Pons (tissue), 1 donor: ENCODE results near the gene RPS16.

Experiments
- DNase-seq: peaks from one replicate; pipeline ENCODE4 v3.0.0-alpha.2; 2016; ENCODE audit warnings: low spot score

Gene RPS16

DNA sequence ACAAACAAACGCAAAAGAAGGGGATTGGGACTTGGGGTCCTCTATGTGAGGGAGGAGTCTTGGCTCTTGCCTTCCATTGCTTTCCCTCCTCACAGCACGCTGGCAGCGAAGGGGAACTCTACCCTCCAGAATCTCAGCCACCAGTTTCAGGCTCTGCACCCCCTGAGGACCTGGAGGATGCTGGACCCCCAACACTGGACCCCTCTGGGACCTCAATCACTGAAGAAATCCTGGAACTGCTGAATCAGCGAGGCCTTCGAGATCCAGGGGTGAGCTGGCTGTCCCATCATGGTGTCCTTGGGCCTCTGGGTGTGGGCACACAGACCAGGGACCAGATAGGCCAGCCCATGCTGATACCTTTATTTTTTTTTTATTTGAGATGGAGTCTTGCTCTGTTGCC is 13.7 kb downstream of the RPS16 start:
- DNase-seq = no peak

DNA sequence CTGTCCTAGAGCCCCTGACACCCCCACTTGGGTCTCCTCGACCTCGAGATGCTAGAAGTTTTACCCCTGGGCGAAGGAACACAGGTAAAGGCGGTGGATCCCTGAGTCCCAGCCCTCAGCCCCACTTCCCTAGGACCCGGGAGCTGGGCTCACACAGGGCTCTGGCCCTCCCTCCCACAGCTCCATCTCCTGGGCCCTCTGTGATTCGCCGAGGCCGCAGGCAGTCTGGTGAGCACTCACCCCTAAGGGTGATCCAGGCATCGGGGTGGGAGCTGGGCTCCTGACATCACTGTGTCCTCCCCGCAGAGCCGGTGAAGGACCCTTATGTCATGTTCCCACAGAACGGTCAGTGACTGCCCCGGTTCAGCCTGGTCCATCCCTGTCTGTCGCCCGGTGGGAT is 15.0 kb downstream of the RPS16 start:
- DNase-seq = no peak

DNA sequence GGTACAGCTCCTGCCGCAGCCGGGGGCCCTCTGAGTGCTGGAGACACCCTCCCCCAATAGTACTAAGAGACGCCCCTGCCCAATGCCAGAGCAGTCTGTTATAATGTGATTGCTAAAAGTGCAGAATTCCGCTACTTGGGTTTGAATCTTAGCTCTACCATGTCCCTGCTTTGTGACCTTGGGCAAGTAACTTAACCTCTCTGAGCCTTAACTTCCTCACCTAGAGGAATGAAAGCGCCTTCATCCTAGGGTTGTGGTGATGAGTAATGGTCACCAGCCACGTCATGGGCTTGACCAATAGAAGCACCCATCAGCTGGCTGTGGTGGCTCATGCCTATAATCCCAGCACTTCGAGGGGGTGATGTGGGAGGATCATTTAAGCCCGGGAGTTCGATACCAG is 16.7 kb downstream of the RPS16 start:
- DNase-seq = no peak

DNA sequence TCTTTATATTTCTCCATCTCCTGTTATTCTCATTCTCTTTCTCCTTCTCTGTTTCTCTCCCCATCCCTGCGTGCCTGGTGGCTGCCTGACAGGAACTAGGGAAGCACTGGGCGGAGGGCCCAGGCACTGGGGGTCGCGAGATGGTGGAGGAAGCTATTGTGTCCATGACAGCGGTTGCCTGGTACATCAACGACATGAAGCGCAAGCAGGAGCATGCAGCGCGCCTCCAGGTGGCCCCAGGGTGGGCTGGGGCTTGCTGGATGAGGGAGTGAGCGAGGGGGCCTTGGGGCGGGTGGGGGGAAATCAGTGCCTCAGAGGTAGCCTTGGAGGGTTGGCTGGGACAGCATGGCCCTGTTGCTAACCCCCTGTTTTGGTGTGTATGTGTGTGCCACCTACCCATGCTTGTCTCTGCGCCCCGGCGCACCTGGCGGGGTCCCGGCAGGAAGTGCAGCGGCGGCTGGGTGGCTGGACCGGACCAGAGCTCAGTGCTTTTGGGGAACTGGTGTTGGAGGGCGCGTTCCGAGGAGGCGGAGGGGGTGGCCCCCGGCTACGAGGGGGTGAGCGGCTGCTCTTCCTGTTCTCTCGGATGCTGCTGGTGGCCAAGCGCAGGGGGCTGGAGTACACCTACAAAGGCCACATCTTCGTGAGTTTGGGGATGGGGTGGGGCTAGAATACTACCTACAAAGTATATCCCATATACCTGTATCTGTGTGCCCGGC is 18.1 kb downstream of the RPS16 start:
- DNase-seq = no peak

DNA sequence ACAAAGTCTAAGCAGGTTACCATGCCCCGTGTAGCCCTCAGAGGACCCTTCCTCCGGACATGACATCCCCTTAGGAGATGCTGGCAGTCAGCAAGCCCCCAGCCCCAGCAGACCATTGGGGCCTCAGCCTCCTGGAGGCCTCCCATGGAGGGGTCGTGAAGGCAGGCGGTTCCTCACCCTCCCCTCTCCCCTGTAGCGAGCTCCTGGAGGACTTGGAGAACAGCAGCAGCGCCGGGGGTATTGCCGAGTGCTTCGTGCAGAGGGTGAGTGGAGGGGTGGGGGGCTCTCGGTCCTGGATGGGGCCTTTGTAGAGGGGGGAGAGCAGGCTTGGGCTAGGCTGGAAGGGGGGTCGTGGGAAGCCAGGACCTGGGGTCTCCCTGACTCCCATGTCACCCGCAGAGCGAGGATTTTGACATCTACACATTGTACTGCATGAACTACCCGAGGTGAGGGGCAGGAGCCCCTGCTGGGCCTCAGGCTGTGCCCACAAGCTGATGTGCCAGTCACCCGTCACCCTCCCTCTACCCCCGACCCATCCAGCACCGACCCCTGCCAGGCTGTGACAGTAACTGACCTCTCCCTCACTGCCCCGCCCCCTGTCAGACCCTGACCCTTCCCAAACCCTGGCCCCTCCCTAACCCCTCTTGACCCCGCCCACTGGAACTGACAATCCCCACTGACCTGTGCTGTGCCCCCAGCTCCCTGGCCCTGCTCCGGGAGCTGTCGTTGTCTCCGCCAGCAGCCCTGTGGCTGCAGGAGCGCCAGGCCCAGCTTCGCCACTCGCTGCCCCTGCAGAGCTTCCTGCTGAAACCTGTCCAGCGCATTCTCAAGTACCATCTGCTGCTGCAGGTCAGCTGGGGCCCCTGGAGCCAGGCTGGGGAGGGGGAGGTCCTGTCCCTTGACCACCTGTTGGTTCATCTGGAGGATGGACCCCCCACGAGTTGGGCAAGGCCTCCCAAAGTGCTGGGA is 19.3 kb downstream of the RPS16 start:
- no peak for DNase-seq

DNA sequence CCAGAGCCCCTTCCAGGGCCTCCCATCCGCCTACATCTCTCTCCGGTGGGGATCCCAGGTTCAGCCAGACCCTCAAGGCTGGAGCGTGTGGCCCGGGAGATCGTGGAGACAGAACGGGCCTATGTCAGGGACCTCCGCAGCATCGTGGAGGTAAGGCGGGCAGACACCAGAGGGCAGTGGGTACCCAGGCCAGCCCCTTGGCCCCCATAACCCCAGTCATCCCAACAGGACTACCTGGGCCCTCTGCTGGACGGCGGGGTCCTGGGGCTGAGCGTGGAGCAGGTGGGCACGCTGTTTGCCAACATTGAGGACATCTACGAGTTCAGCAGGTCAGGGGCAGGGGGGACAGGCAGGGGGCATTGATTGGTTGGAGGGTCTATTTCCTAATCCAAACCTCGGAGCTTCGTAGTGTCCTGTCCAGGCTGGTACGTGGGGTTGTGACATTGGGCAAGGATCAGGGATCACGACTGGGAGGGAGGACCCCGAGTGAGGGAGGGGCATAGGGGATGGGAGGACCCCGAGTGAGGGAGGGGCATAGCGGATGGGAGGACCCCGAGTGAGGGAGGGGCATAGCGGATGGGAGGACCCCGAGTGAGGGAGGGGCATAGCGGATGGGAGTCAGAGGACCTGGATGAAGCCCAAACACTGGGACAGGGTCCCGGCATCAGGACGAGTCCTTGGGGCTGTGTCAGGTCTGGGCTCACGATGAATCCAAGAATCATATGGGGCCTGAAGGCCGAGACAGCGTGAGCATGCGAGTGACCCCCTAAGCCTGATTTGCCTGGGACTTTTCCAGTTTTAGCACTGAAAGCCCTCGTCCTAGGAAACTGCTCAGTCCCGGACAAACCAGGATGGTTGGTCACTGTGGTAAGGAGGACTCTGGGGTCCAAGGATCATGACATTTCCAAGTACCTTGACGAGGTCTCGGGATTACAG is 20.4 kb downstream of the RPS16 start:
- no peak for DNase-seq

DNA sequence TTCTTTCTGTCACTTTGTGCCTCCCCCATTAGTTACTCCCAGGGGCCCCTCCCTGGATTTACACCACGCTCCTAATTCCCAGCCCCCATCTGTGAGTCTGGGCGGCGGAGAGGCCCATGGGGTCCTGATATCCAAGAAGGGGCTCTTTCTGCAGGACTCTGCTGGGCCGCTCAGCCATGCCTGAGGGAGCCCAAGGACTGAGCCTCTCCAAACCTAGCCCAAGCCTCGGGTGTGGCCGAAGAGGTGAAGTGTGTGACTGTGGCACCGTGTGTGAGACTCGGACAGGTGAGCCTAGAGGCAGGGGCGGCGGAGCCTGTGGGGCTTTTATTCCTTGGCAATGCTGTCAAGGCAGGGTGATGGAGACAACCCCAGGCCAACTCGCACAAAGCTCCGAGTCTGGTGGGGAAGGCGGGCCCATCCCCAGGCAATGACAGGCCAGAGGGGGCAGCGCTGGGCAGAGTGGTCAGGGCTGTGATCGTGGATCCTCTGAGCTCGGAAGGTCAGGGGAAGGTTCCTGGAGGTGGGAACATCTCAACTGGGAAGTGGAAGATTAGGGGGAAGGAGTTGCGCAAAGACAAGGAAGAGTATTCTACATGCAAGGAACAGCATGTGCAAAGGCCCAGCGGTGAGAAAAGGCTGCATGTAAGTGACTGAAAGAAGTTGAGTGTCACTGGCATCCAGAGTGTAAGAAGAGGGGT is 21.7 kb downstream of the RPS16 start:
- DNase-seq = no peak

DNA sequence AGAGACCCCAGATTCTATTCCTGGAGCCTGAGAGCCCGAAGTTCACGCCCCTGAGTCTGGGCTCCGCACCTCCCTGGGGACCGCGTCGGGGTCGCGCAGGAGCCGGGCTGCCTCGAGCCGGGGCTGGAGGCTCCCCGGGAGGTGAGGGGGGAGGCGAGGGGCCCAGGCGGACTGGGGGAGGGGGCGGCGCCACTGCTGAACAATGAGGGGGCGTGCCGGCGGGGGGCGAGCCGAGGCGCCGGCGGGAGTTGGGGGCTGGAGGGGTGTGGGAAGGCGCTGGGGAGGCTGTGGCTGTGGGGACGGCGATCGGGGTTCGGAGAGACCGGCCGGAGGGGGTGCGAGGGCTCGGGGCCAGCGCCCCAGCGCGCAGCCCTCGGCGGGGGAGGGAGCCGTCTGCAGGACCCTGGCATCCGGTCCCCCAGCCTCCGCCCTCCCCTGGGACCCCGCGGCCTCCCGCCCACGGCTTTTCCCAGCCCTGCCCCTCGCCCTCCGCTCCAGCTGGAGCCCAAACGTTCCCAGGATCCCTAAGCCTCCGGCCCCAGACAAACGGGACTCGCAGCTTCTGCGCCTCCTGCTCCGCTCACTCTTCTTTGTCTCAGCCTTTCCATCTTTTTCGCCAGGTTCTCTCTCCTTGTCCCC is 22.4 kb downstream of the RPS16 start:
- no peak for DNase-seq

DNA sequence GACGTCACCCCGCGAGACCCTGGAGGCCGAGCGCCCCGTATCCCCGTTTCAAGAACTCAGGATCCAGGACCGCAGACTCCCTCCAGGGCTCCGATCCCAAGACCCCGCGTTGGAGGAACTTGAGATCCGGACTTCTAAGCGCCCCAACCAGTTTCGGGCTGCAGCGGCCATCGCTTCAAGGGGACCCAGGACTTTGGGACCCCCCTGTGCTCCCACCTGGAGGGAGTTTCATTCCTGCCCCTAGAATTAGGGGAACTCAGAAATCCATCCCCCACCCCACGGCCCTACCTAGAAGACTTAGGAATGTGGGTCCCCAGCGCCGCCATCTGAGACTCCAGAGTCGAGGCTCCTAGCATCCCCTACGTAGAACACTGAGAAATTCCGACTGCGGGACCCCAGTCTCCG is 22.9 kb downstream of the RPS16 start:
- no peak for DNase-seq

DNA sequence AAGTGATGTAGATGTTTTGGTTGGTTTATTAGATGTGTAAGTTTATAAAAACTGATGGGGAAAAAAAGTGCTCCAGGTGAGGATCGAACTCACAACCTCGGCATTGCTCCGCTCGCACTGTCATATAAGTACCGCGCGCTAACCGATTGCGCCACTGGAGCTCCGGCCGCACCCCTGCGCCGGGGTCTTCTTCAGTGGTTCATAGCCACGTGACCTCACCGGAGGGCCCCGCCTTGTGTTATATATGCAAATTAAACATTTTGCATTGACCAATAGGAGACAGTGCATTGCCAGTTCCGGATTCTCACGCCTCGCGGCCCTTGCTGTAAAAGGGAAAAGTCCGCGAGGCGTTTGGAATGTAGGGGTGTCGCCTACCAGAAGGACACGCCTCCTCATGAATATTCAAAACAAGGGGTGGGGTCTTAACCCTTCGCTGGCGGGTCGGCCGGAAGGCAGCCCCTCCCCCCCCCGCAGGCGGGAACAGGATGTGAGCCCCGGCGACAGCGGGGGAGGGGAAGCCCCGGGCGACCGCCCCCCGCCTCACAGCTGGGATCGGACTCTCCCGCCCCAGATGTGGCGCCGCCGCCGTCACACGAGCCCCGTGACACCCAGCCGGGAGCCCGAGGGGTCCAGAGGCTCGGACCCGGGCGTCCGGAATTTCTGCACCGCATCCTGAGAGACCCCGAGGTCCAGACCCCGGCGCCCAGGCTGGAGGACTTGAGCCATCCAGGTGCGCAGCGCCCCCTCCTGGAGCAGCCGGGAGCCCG is 23.5 kb downstream of the RPS16 start, which contains the start of gene PLEKHG2:
Gene PLEKHG2 (plus strand): TSS at position 570 of the 767 bp plus-strand sequence. CDS start 1,418 bp downstream, outside the sequence.
- DNase-seq = peak; percentile 99

DNA sequence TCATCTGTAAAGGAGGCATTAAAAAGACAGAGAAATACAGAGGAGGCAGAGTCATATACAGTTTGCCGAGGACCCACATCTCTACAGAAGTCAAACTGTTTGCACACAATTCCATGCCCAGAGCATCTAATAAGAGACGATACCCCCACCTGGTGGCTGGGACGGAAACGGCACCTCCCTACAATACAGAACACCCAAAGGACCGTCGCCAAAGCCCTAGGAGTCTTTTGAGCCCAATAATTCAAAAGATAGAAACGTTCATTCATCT is 24.0 kb downstream of the RPS16 start:
- DNase-seq = peak; percentile 94

DNA sequence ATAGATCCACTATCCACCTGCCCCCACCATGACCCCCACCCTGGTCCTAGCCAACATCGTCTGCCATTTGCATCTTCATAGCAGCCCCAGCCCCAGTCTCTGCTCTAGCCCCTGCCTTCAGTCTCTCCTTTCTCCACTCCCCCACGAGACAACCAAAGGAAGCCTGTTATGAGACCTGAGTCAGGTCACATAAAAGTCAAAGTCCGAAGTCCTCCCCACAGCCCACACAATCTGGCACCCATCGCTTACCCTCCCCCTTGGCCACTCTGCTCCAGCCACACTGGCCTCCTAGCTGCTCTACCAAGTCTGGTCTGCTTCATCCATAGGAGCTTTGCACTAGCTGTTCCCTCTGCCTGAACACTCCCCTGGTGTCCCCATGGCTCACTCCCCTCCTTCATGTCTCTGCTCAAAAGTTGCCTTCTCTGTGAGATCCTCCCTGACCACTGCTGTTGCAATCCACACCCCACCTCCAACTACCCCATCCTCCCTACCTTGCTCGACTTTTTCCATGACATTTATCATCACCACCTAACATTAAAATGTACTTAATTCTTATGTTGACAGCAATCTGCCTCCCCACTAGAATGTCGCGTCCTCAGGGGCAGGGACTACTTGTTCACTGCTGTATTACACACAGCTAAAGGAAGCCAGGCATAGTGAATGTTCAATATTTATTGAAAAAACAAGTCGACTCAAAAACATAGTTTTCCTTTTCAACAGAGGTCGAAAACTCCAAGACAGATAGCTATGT is 24.5 kb downstream of the RPS16 start:
- no peak for DNase-seq

DNA sequence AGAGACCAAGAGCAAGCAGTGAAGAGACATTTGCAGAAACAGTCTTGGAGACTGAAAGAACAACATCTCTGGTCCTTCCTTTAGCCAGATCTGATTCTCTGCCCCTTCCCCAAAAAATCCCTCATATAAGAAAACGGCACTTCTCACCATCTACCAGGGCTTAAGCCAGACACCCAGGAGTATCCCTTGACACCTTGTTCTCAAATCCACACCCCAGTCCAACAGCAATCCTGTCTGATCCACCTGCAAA is 25.0 kb downstream of the RPS16 start:
- no peak for DNase-seq

DNA sequence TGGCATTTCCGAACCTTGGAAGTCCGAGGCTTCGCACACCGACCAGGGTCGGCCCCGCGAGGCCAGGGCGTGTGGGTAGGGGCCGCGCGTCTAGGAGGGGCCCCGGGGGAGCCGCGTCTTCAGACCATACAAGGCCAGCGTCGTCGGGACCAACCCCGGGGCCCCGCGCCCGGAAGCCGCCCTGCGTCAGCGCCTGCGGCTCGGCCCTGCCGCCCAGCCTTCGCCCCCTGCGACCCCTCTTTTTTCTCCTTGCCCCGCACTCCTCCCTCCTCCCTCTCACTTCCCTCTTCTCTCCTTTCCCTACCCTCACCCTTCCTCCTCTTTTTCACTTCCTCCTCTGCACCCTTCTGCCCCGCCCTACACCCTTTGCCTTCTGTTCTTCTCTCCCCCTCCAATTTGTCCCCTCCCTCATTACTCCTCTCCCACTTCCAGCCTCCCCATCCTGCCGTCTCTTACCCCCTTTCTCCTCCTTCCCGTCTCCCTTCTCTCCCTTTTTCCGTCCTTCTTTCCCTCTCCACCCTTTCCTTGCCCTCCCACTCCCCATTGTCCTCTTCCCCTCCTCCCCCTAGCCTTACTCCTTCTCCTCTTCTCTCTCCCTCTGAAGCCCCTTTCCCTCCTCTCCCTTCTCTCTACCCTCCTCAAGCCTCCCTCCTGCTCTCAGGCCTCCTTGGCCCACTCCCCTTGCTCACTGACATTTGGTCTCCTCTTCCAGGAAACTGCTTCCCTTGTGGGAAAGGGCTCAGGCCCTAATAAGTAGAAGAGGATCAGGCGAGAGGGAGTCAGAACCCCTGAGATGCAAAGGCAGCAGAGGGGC is 25.5 kb downstream of the RPS16 start:
- no peak for DNase-seq

DNA sequence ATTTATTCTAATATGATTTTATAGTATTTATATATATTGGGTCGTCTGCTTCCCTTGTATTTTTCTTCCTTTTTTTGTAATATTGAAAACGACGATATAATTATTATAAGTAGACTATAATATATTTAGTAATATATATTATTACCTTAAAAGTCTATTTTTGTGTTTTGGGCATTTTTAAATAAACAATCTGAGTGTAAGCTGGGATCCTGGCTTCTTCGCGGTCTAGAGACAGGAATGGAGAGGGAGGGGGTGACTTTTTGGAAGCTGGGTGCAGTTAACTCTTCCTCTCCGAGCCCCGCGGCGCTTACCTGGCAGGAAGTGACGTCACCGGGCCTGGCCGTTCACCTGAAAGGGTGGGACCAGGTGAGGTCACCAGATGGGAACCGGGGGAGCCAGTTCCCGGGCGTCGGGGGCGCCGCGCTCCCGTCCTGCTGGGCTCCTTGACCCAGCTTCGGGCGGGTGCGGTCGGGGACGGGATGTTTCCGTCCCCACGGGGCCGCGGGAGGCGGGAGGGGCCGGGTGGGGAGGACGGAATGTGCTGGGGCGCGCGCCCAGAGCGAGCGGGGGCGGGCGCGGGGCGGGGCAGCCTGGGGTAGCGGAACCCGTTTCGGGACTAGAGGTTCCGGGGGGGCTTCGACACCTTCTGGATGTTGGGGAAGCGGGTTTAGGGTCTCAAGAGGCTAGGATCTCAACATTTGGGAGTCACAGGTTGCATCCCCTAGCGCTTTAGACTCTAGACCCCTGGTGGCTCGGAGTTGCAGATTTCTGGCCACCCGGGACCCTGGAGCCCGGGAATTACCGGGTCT is 26.3 kb downstream of the RPS16 start:
- peak; percentile 50 for DNase-seq

DNA sequence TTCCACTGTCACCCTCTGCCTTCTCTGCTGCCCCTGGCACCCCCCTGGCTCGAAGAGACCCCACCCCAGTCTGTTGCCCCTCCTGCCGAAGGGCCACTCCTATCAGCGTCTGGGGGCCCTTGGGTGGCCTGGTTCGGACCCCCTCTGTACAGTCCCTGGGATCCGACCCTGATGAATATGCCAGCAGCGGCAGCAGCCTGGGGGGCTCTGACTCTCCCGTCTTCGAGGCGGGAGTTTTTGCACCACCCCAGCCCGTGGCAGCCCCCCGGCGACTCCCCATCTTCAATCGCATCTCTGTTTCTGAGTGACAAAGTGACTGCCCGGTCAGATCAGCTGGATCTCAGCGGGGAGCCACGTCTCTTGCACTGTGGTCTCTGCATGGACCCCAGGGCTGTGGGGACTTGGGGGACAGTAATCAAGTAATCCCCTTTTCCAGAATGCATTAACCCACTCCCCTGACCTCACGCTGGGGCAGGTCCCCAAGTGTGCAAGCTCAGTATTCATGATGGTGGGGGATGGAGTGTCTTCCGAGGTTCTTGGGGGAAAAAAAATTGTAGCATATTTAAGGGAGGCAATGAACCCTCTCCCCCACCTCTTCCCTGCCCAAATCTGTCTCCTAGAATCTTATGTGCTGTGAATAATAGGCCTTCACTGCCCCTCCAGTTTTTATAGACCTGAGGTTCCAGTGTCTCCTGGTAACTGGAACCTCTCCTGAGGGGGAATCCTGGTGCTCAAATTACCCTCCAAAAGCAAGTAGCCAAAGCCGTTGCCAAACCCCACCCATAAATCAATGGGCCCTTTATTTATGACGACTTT is 27.1 kb downstream of the RPS16 start:
- no peak for DNase-seq

DNA sequence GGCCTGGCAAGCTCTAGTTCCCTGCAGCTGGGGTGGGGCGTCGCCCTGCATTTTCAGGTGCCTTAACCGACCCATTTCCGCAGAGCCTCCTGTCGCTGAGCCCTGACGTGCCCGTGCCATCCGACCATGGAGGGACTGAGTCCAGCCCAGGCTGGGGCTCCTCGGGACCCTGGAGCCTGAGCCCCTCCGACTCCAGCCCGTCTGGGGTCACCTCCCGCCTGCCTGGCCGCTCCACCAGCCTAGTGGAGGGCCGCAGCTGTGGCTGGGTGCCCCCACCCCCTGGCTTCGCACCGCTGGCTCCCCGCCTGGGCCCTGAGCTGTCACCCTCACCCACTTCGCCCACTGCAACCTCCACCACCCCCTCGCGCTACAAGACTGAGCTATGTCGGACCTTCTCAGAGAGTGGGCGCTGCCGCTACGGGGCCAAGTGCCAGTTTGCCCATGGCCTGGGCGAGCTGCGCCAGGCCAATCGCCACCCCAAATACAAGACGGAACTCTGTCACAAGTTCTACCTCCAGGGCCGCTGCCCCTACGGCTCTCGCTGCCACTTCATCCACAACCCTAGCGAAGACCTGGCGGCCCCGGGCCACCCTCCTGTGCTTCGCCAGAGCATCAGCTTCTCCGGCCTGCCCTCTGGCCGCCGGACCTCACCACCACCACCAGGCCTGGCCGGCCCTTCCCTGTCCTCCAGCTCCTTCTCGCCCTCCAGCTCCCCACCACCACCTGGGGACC is 27.9 kb downstream of the RPS16 start:
- DNase-seq = no peak
